A549 (cell line): ENCODE results near the gene KLHDC1. TPM values are rescaled to one million over a fixed set of nuclear protein-coding genes. Genes with fewer than 3 reads are reported as not detected.
"Not testable (repeated sequence)": the region's sequence is repeated elsewhere in the genome, so short reads cannot be mapped to it uniquely, and the experiment has no call there.

Experiments
- ATAC-seq, 2 experiments: fragments of 200-7000 bp in 1 of 2; fragments of >200 bp in 1 of 2; cut with Nextera tagmentation in 1 of 2; cut with Tn5 transposase in 1 of 2; 3 replicates each; pipeline versions ENCODE4 v1.8.0 to v1.9.1; 2018 to 2020; ENCODE audit warnings: mild to moderate bottlenecking in 1 of 2, moderate library complexity in 1 of 2
- CTCF ChIA-PET: fragments of 300-600 bp; sonication (Branson Sonifier 250); formaldehyde crosslinking; extraction: SDS; loops from one replicate; lab custom pipeline; 2021; ENCODE audit warnings: antibody characterized with exemption, inconsistent platforms; lab: Yijun Ruan, JAX
- POLR2A ChIA-PET: fragments of 350-600 bp; formaldehyde crosslinking; extraction: SDS; loops from one replicate; lab custom pipeline; 2021; ENCODE audit warnings: antibody characterized with exemption, inconsistent platforms; lab: Yijun Ruan, JAX
- DNase-seq, 2 experiments: peaks; one replicate each; pipeline versions ENCODE4 v3.0.0 to v3.0.0-alpha.2; 2011 to 2016; ENCODE audit warnings: low read depth in 1 of 2, low spot score in 1 of 2
- FAIRE-seq: peaks from 2 replicates; lab custom pipeline; 2011; peaks lifted over from hg19 to GRCh38; lab: Jason Lieb, UNC
- H3K27ac ChIP-seq, 2 experiments: fragments of >200 bp; sonication (Bioruptor Twin); formaldehyde crosslinking; 3 replicates each; pipeline ENCODE4 v1.5.1; 2016 to 2017
- H3K4me1 ChIP-seq: fragments of >200 bp; sonication (Bioruptor Twin); formaldehyde crosslinking; 3 replicates; pipeline ENCODE4 v1.6.1; 2016
- H3K4me2 ChIP-seq: fragments of >200 bp; sonication (Bioruptor Twin); formaldehyde crosslinking; 3 replicates; pipeline ENCODE4 v1.6.1; 2016
- H3K4me3 ChIP-seq: fragments of >200 bp; sonication (Bioruptor Twin); formaldehyde crosslinking; 3 replicates; pipeline ENCODE4 v1.5.1; 2016
- H3K9me3 ChIP-seq: fragments of >200 bp; sonication (Bioruptor Twin); formaldehyde crosslinking; 3 replicates; pipeline ENCODE4 v1.6.1; 2016
- BCL3 ChIP-seq: fragments of >200 bp; sonication (Bioruptor Twin); formaldehyde crosslinking; IDR thresholded peaks from 3 replicates; pipeline ENCODE4 v1.6.1; 2016
- CBX2 ChIP-seq: fragments of 200-600 bp; sonication (generic); IDR thresholded peaks from 2 replicates; pipeline ENCODE4 v1.6.1; 2016; ENCODE audit warnings: low read depth, mild to moderate bottlenecking, borderline replicate concordance
- CBX8 ChIP-seq: fragments of 200-600 bp; sonication (generic); IDR thresholded peaks from 2 replicates; pipeline ENCODE4 v1.6.1; 2016
- CHD2 ChIP-seq: fragments of 150-350 bp; IDR thresholded peaks from 2 replicates; pipeline ENCODE4 v1.6.1; 2014; ENCODE audit warnings: low read length; ENCODE audit not compliant: partially characterized antibody
- E2F6 ChIP-seq: IDR thresholded peaks from 2 replicates; pipeline ENCODE4 v1.6.1; 2012; ENCODE audit warnings: low read depth, borderline replicate concordance
- ELK1 ChIP-seq: fragments of 150-350 bp; IDR thresholded peaks from 2 replicates; pipeline ENCODE4 v1.6.1; 2014; ENCODE audit warnings: low read depth, mild to moderate bottlenecking, low read length
- EP300 ChIP-seq, 2 experiments: fragments of >200 bp; sonication (Bioruptor Twin); formaldehyde crosslinking; IDR thresholded peaks; 2 replicates in 1 of 2; 3 replicates in 1 of 2; pipeline ENCODE4 v1.6.1; 2016 to 2017
- HEYL ChIP-seq: fragments of 250-450 bp; sonication (Bioruptor Pico); IDR thresholded peaks from 2 replicates; pipeline ENCODE4 v1.8.0; 2021; ENCODE audit warnings: mild to moderate bottlenecking, moderate library complexity
- HOXB13 ChIP-seq: fragments of 250-450 bp; sonication (Bioruptor Pico); IDR thresholded peaks from 2 replicates; pipeline ENCODE4 v1.5.0; 2020; ENCODE audit warnings: low read depth, mild to moderate bottlenecking, moderate library complexity
- JUN ChIP-seq, 2 experiments: fragments of >200 bp; sonication (Bioruptor Twin); formaldehyde crosslinking; IDR thresholded peaks; 2 replicates in 1 of 2; 3 replicates in 1 of 2; pipeline ENCODE4 v1.6.1; 2016 to 2017
- JUNB ChIP-seq: fragments of >200 bp; sonication (Bioruptor Twin); formaldehyde crosslinking; IDR thresholded peaks from 2 replicates; pipeline ENCODE4 v1.6.1; 2016
- MAFK ChIP-seq: fragments of 450-650 bp; IDR thresholded peaks from 2 replicates; pipeline ENCODE4 v1.6.1; 2014; ENCODE audit not compliant: partially characterized antibody
- MYC ChIP-seq: IDR thresholded peaks from 2 replicates; pipeline ENCODE4 v1.6.1; 2012; ENCODE audit warnings: mild to moderate bottlenecking, inconsistent platforms, low read length, improper control_type of control experiment, borderline replicate concordance
- NPAS2 ChIP-seq: fragments of 250-450 bp; sonication (Bioruptor Pico); IDR thresholded peaks from 2 replicates; pipeline ENCODE4 v1.8.0; 2022; ENCODE audit warnings: mild to moderate bottlenecking, moderate library complexity, borderline replicate concordance
- PHF8 ChIP-seq: fragments of 200-600 bp; sonication (generic); IDR thresholded peaks from 2 replicates; pipeline ENCODE4 v1.6.1; 2016; ENCODE audit warnings: low read depth, mild to moderate bottlenecking, antibody characterized with exemption, moderate library complexity, borderline replicate concordance
- POLR2A ChIP-seq: IDR thresholded peaks from 2 replicates; pipeline ENCODE4 v1.6.1; 2012; ENCODE audit warnings: mild to moderate bottlenecking, low read length
- SREBF2 ChIP-seq: fragments of 450-650 bp; IDR thresholded peaks from 2 replicates; pipeline ENCODE4 v1.6.1; 2014; ENCODE audit warnings: mild to moderate bottlenecking, moderate library complexity
- TP53 ChIP-seq: fragments of 250-450 bp; sonication (Bioruptor Pico); IDR thresholded peaks from 2 replicates; pipeline ENCODE4 v1.5.0; 2021; ENCODE audit warnings: mild to moderate bottlenecking, moderate library complexity
- ZFP36 ChIP-seq: fragments of 450-650 bp; IDR thresholded peaks from 2 replicates; pipeline ENCODE4 v1.6.1; 2014; ENCODE audit warnings: borderline replicate concordance; ENCODE audit not compliant: partially characterized antibody
- ZSCAN20 ChIP-seq: fragments of 250-450 bp; sonication (Bioruptor Pico); IDR thresholded peaks from 2 replicates; pipeline ENCODE4 v1.8.0; 2022; ENCODE audit warnings: mild to moderate bottlenecking, moderate library complexity
- WGBS: methylation state at CpG from one replicate; pipeline ENCODE4 v1.1.6; 2017; ENCODE audit errors: missing lambda C conversion rate; 5-methylcytosine and 5-hydroxymethylcytosine counted together
- polyA plus RNA-seq, 4 experiments: library from polyadenylated mRNA; depleted of rRNA in 3 of 4; stranded (reverse); fragments of >200 nt; fragmentation: RNase III in 1 of 4; extraction: RNeasy Plus Mini Kit Qiagen cat#74134 plus additional on column Dnase treatment in 1 of 4; gene quantifications; 2 replicates in 3 of 4; 3 replicates in 1 of 4; pipeline ENCODE4 v1.2.3, GENCODE V29; 2011 to 2017

Gene KLHDC1
- polyA plus RNA-seq, 2 of the 4 experiments (the other 2 are of a cell fraction), result 0.74 to 1.1 TPM

- H3K9me3 ChIP-seq, result no peaks in the 10 kb centered on the region
- no peaks in the 10 kb centered on the region for H3K4me1 ChIP-seq
- FAIRE-seq (no peak), DNase-seq (no peak), ATAC-seq (no peak)
- no peak overlapping the region for H3K27ac ChIP-seq
- ChIA-PET CTCF (no interaction called here), POLR2A (no interaction called here)
- TF ChIP-seq TP53 (CRISPR knock-in tag) (no peak), PHF8 (no peak), SREBF2 (no peak), CBX8 (no peak)
- H3K4me3 ChIP-seq, result no peak overlapping the region
- H3K4me2 ChIP-seq, result no peak overlapping the region
- 91% methylated on average over 2 of the region's 2 CpGs for WGBS
Measured at GRCh38 chr14:49778421-49778820, 85.5 kb downstream of the KLHDC1 start.

GRCh38 chr14:49781040-49781439, 88.1 kb downstream of the KLHDC1 start:
- not testable (repeated sequence) for H3K4me3 ChIP-seq, H3K4me1 ChIP-seq, H3K27ac ChIP-seq, FAIRE-seq, H3K4me2 ChIP-seq, DNase-seq, H3K9me3 ChIP-seq, ATAC-seq
- POLR2A ChIA-PET, result interaction anchor here (0.5 to 0.6 kb wide), 3 partner anchors 13 to 146 kb away, joined by 3 read pairs; partner anchors contain the start of gene DNAAF2
- CTCF ChIA-PET, result interaction anchor here (0.8 to 3.7 kb wide), 3 partner anchors 13 to 147 kb away, joined by 3 to 16 read pairs (median 4); partner anchors contain the start of gene KLHDC2
- 94% methylated on average over 7 of the region's 7 CpGs for WGBS

GRCh38 chr14:49783394-49784014, 90.6 kb downstream of the KLHDC1 start:
- no peaks in the 10 kb centered on the region for H3K9me3 ChIP-seq
- DNase-seq (no peak), FAIRE-seq (no peak)
- TF ChIP-seq MAFK (peak; percentile 63), CBX2 (no peak)
- TF ChIP-seq, all 56 proteins: peak for 1
- Histone ChIP-seq H3K27ac (no peak overlapping the region), H3K4me1 (no peaks in the 10 kb centered on the region), H3K4me3 (no peak overlapping the region), H3K4me2 (no peak overlapping the region)
- ChIA-PET CTCF (interaction anchor here (0.6 kb wide), 1 partner anchor 11 kb away, joined by 3 read pairs; no protein-coding TSS in a partner anchor), POLR2A (interaction anchor here (1.5 kb wide), 1 partner anchor 16 kb away, joined by 5 read pairs; the partner anchor contains the start of gene KLHDC2)
- whole genome bisulfite sequencing, result 91% methylated on average over 3 of the region's 3 CpGs
- no peak for ATAC-seq

GRCh38 chr14:49786315-49786714, 93.4 kb downstream of the KLHDC1 start:
- CTCF ChIA-PET, result interaction anchor here (0.6 kb wide), 1 partner anchor 55 kb away, joined by 5 read pairs; no protein-coding TSS in a partner anchor
- POLR2A ChIA-PET, result no interaction called here

GRCh38 chr14:49792618-49793017, 99.7 kb downstream of the KLHDC1 start:
- CTCF ChIA-PET, result interaction anchor here (0.7 kb wide), 1 partner anchor 13 kb away, joined by 3 read pairs; no protein-coding TSS in a partner anchor
- no peaks in the 10 kb centered on the region for H3K9me3 ChIP-seq
- FAIRE-seq (no peak), ATAC-seq (no peak), DNase-seq (no peak)
- H3K4me3 ChIP-seq, result no peak overlapping the region
- POLR2A ChIA-PET, result no interaction called here
- H3K4me1 ChIP-seq, result no peaks in the 10 kb centered on the region
- H3K4me2 ChIP-seq, result no peak overlapping the region
- TF ChIP-seq JUNB (no peak), CBX2 (no peak), JUN (IDR thresholded peaks at IDR 0.05) (no peak), EP300 (IDR thresholded peaks at IDR 0.05) (no peak), ELK1 (no peak), POLR2A (no peak), ZSCAN20 (CRISPR knock-in tag) (no peak), SREBF2 (no peak), TP53 (CRISPR knock-in tag) (no peak), NPAS2 (CRISPR knock-in tag) (no peak), MYC (no peak), HOXB13 (CRISPR knock-in tag) (no peak), CHD2 (no peak)
- 10% methylated on average over 1 of the region's 1 CpG for WGBS
- no peak overlapping the region for H3K27ac ChIP-seq

More at GRCh38 chr14:49786315-49786714, 93.4 kb downstream of the KLHDC1 start:
- H3K9me3 ChIP-seq, result no peaks in the 10 kb centered on the region
- 98% methylated on average over 2 of the region's 2 CpGs for WGBS
- DNase-seq, result no peak
- no peak overlapping the region for H3K4me2 ChIP-seq
- ATAC-seq, result no peak
- H3K27ac ChIP-seq, result no peak overlapping the region
- no peak overlapping the region for H3K4me3 ChIP-seq
- FAIRE-seq, result no peak
- TF ChIP-seq E2F6 (no peak), BCL3 (no peak), HEYL (CRISPR knock-in tag) (no peak), ZFP36 (no peak)
- H3K4me1 ChIP-seq, result no peaks in the 10 kb centered on the region
